GM21619 (cell line): ENCODE data around the gene EPB41L2.

Source experiments
- ATAC-seq: cut with Tn5 transposase; IDR thresholded peaks from one replicate; pipeline ENCODE4 v1.9.1; 2021; ENCODE audit not compliant: unreplicated experiment

Gene EPB41L2

DNA sequence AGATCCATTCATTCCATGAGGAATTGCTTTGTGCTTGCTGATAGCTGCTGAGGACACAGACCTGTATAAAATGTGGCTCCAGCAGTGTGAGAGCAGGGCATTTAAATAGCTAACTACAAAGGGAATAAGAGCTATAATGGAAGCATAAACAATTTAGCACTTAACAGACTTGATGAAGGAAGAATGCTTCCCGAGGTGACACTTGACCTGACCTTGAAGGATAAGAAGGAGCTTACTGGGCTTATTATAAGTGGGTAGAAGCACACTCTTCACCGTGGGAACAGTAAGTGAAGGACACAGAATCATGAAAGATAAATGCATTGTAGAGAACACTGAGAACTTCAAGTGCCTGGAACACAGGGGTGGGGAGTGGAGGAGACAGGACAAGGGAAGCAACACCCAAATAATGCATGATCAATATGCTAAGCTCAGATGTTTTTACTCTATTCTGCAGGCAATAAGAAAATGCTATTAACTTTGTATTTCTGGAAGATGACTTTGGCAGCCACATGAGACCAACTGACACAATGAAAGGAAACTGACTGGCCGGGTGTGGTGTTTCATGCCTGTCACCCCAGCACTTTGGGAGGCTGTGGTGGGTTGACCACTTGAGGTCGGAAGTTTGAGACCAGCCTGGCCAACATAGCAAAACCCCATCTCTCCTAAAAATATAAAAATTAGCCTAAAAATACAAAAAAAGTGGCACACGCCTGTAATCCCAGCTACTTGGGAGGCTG is 84.2 kb downstream of the EPB41L2 start:
- ATAC-seq: no peak

GRCh38 chr6:130978180-130978579 is 84.9 kb downstream of the EPB41L2 start:
- no peak for ATAC-seq

GRCh38 chr6:130975325-130975724 is 87.7 kb downstream of the EPB41L2 start:
- no peak for ATAC-seq

DNA sequence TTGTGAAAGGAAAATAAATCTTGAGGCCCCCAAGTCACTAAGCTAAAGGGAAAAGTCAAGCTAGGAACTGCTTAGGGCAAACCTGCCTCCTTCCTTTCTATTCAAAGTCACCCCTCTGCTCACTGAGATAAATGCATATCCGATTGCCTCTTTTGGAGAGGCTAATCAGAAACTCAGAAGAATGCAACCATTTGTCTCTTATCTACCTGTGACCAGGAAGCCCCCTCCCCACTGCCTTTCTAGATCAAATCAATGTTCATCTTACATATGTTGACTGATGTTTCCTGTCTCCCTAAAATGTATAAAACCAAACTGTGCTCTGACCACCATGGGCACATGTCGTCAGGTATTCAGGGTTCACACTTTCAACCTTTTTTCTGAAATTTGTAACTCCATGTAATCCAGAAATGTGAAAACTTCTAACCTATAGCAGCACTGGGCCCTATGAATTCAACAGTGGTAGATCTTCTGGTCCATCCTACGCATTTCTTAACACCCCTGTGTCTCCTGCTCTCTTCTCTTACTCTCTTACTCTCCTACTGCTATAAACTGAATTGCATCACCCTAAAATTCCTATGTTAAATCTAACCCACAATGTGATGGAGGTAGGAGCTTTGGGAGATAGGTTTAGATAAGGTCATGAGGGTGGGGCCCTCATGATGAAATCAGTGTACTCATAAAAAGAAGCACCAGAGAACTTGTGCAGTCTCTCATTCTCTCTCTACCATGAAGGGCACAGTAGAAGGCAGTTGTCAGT is 89.3 kb downstream of the EPB41L2 start:
- ATAC-seq: no peak

DNA sequence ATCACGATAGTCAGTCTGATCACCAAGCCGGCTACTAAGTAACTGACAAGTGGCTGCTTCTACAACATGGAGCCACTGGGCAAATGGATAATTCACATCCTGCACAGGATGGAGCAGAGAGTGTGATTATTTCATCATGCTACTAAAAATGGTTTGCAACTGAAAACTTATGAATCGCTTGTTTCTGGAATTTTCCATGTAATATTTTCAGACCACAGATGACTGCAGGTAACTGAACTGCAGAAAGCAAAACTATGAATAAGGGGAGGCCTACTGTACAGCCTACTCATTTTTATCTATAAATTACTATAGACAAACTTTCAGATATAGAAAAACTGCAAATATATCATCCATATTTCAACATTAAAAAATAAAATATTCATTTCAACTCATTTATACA is 91.5 kb downstream of the EPB41L2 start:
- ATAC-seq: no peak

GRCh38 chr6:130970839-130971410 is 92.1 kb downstream of the EPB41L2 start:
- ATAC-seq: no peak

GRCh38 chr6:130969791-130970491 is 93.1 kb downstream of the EPB41L2 start:
- ATAC-seq: no peak

- no peak for ATAC-seq
Observed at GRCh38 chr6:130969166-130969565, 93.9 kb downstream of the EPB41L2 start.

DNA sequence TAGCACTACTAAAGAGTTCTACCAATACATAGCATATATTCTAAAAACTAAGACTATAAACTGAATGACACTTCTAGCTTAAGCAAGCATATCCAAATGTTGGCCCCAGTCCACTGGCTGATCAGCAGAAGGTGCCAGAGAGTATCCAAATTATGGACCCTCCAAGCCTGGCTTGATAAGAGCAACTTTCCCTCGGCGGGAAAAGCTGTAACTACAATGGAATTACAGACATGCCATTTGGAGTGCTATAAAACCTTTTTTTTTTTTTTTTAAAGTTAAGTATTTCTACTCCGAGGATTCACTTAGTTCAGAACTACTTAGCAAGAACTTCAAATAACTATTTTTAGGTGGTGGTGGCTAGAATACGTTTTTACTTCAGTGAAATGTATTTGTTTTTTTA is 94.6 kb downstream of the EPB41L2 start:
- no peak for ATAC-seq

DNA sequence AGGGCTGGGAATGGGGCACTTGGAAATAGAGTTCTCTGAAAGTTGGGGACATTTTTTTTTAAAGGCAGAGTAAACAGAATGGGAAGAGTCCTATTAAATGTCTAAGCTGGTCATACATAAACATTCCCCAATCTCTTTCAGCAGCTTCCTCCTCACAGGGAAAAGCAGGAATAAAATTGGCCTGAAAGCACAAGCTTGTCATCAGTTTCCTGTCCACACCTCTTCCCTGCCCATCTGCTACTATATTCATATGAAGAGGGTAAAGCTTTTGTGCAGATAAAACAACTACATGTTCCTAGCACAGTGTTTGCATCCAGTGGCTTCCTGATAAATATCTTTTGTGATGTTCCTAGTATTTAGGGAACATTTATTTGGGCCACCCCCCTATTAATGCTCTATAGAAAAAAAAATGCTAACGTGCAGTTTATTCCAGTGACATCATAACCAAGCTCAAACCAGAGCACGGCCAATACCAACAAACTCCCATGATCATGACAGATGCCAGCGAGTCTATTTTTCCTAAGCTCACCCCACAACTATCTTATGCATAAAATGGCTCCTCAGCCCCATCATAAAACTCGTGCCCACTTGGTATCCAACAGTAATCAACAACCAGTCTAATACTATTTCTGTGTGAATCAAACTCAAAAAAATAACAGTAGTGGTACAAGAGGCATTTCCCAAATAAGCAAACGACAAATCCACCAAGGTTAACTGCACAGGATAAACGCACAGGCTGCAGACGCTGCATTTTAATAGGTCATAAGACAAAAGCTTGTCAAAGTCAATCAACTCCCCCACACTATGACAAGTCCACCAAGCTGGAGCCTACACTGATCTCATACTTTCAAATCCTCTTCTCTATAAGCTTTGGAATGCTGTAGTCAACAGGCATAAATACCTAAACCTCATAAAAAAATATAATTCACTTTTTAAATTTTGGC is 95.3 kb downstream of the EPB41L2 start:
- ATAC-seq: no peak

DNA sequence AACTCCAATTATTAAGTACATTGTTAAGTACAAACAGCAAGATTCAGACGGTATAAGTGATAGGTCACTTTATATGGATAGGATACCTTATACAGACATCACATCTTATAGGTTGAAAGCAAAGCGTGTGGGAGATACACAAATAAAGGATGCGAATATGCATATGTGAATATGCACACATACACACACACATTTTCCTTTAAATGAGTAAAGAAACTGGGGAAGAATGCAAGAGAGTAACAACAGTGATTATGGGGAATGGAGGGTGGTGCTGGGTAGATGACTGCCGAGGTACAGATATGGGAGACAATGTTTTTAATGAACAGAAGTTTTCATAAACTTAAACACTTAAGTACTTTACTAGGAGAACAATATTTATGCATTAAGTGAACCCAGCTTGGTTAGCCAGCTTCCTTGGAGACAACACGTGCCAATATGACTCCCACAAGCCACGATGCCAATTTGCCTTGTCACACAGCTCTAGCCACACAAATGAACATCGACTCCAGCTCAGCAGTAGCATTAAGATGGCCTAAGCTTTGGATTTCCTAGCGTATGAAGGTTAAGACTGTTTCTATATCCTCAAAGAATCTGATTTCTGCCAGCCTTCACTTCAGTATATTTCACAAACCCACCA is 96.6 kb downstream of the EPB41L2 start:
- ATAC-seq: no peak

DNA sequence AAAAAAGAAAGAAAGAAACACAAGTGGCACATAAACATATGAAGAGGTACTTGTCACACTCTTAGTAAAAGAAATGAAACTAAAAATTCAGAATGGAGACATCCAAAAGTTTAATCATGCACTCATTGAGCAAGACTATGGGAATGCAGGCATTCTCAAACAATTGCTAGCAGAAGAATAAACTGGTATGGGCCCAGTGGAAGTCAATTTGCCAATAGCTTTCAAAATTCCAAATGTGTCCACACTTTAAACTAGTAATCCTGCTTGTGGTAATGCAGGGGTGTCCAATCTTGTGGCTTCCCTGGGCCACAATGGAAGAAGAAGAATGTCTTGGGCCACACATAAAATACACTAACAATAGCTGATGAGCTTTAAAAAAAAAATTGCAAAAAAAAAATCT is 97.4 kb downstream of the EPB41L2 start:
- ATAC-seq: no peak

DNA sequence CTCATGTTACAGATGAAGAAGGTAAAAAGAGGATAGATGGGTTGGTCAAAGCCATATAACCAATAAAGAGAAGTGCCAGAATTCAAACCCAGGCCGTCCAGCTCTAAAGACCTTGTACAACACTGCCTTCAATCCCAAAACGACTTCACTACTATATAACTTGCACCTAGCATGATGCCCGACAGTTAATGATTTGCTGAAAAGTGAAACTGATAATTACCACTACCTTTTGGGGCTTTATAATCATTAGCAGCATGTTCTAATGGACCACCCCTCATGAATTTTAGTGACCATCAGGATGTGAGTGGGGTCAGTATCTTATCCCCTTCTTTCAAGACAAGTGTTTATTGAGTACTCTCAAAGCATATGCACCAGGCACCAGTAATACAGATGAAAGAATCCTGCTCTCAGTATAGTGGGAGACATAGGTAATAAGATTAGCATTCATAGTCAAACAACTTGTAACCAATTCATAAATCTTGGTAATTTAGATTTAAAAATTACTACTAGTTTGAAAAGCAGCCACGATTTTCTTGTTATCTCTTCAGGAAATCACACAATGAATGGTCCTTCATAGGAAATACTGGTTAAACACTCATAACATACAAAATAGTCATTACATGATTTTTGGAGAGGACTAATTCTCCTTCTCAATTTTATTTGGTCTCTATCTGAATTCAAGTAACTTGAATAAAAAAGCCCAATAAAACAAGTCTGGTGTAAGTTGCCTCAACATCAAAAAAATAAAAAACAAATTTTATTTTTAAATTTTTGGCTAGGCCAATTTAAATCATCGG is 98.0 kb downstream of the EPB41L2 start:
- peak; percentile 50 for ATAC-seq

DNA sequence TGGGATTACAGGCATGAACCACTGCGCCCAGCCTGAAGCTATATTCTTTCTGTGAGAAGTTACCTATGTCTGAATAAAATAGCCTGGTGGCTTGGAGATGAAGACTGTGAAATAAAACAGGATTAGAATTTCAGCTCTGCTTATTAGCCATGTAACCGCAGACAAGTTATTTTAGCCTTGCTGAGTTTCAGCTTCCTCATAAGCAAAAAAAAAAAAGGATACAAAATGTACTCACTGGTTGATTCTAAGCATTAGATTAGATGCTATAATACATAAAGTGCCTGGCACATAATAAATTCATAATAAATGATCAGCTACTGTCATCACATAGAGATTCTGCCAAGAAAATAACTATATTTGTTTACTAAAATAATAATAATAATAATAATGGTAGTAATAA is 98.8 kb downstream of the EPB41L2 start:
- ATAC-seq: no peak

DNA sequence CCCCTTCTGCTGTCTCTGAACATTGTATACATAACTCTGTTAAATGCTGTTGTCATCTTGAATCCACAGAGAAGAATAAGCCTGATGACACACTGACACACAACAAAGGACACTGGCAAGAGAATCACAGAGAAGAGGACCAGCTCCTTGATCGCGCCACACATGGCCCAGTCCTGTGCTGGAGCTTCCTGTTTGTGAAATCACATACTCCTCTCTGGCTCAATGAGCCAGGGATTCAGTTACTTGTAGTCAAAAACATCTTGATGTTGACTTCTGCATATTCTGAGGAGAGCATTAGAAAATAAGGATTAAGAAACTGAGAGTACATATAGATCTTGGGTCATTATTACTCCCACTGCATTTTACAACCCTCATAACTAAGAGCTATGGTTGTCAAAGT is 100.1 kb downstream of the EPB41L2 start:
- no peak for ATAC-seq

- no peak for ATAC-seq
Observed at GRCh38 chr6:130961148-130961547, 101.9 kb downstream of the EPB41L2 start.

DNA sequence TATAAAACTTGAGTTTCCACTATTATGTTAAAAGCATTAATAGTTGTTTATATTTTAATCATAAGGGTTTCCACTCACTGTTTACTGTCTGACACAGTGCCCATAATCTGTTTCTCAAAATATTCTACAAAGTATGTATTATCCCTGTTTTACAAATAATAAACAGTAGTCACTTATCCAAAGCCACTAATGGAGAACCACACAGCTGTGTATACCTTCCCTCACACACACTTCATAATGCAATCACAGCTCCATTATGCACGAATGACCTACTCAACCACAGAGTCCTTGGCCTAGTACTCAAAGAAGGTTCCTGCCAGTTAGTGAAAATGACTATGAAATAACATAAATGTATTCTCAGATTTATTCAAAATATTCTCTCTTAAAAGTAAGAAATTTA is 103.1 kb downstream of the EPB41L2 start:
- no peak for ATAC-seq

GRCh38 chr6:130958468-130958867 is 104.6 kb downstream of the EPB41L2 start:
- no peak for ATAC-seq

DNA sequence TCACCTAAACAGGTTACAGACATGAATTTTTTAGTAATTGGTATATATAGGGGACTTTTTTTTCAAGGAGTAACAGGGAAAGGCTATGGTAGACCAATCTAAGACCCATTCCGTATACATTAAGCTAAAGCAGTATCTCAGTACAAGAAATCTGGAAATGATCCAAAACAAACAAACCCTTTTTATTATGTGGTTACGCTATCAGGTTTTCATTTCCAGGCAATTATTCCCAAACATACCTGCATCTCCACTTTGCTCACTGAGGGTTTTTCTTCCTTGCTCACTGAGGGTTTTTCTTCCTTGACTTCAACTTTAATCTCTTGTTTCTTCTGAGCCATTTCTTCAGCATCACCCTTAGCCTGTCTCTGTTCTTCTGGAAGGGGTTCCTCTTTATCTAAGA is 107.3 kb downstream of the EPB41L2 start:
- no peak for ATAC-seq
